HG02759 (cell line): ENCODE results near the gene TTC4.

Source experiments
- ATAC-seq: cut with Tn5 transposase; IDR thresholded peaks from one replicate; pipeline ENCODE4 v1.9.1; 2021; ENCODE audit warnings: mild to moderate bottlenecking, moderate library complexity; ENCODE audit not compliant: unreplicated experiment

The TTC4 gene

DNA sequence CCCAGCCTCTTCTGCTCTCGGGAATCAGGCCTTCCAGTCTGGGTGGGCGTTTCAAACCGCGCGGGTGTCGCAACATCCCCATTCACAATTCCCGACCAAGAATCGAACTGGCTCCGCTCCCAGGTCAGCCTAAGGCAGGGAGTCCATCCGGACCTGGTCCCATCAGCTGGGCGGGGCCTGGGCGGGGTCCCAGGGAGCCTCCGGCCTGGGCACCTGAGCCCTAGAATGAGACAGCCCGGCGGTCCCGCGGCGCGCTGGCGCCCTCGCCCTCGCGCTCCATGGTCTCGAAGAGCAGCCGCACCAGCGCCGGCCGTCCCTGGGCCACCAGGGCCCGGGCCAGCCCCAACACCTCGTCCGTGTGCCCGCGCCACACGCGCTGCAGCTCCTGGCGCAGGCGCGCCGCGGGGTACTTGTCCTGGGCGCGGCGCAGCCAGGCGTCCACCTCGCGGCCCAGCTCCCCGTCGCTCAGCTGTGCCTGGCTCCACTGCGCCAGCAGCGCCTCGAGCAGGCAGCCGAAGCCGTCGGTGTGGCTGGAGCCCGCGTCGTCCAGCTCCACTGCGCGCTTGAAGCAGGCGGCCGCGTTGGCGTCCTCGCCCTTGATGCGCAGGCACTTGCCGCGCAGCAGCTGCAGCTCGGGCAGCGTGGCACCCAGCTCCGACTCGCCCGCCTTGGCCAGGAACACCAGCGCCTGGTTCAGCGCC, 65.5 kb downstream of the TTC4 start:
- ATAC-seq = no peak

GRCh38 chr1:54782156-54782555, 66.5 kb downstream of the TTC4 start:
- ATAC-seq = no peak

- no peak for ATAC-seq
Measured at GRCh38 chr1:54782588-54782987, 66.9 kb downstream of the TTC4 start.

GRCh38 chr1:54784066-54784465, 68.4 kb downstream of the TTC4 start:
- no peak for ATAC-seq

DNA sequence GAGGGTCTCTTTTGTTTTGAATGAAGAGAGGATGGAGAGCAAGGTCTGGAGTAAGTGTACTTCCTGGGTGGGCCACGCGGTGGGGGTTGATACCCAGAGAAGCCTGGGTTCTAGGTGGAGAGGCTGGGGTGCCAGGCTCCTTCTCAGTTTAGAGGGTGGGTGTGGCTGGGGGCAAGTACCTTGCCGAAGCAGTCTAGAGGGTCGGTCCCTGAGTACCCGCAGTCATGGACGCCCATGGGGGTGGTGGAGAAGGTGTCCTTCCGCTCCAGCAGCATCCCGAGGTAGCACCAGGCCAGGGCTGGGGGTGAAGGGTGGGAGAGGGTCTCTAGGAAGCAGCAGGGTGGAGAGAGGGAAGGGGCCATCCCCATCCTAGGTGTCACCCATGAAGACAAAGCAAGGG, 71.1 kb downstream of the TTC4 start:
- ATAC-seq = no peak

- ATAC-seq = no peak
Measured at GRCh38 chr1:54787604-54788003, 71.9 kb downstream of the TTC4 start.

GRCh38 chr1:54788459-54788858, 72.8 kb downstream of the TTC4 start:
- ATAC-seq = no peak

DNA sequence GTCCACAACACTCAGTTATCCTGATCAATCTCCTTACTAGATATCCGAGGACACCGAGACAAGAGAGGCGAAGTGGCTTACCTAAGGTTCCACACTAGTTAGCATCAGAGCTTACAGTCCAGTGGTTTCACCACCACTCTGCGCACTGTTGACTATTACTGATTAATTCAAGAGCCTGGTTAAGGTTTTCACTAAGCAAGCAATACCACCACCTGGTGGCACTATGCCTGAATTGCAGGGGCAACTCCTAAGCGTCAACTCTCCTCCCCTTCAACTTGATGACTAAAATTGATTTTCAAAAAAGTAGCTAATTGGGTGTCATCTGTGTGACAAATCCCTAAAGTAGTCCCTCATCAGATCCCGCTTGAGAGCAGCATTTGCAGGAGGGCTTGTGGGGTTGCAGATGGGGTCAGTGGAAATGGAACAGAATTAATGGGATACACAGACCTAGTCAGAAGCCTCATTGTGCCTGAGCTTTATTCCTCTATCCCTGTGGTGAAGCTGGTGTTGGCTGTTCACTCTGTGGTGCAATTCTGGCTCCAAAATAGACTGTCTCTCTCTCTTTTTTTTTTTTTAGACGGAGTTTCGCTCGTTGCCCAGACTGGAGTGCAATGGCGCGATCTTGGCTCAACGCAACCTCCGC, 76.3 kb downstream of the TTC4 start:
- no peak for ATAC-seq
